Renal pelvis (tissue), 4 donors: Measurements from ENCODE around the gene RANBP3. TPM values are rescaled to one million over a fixed set of nuclear protein-coding genes. Genes with fewer than 3 reads are reported as not detected.
A peak's percentile ranks its signal among the peaks of the same experiment; 100 is the strongest.
"Not testable (repeated sequence)": the region's sequence is repeated elsewhere in the genome, so short reads cannot be mapped to it uniquely, and the experiment has no call there.

Source experiments
- DNase-seq: peaks from one replicate; pipeline ENCODE4 v3.0.0-alpha.2; 2013
- polyA plus RNA-seq, 3 donors: library from polyadenylated mRNA; unstranded; fragments of 120-200 nt; gene quantifications; one replicate each; pipeline ENCODE4 v1.2.1, GENCODE V29; 2013; ENCODE audit not compliant: insufficient read length in 3 of 3

The RANBP3 gene
- polyA plus RNA-seq, 3 donors, result 68.1 to 72.5 (median 68.3) TPM

GRCh38 chr19:5891938-5892771, 85.8 kb downstream of the RANBP3 start:
- no peak for DNase-seq

- DNase-seq, result no peak
These were observed 86.4 kb downstream of the RANBP3 start for GRCh38 chr19:5891572-5891937.

GRCh38 chr19:5890099-5890498, 87.8 kb downstream of the RANBP3 start:
- DNase-seq, result no peak

DNA sequence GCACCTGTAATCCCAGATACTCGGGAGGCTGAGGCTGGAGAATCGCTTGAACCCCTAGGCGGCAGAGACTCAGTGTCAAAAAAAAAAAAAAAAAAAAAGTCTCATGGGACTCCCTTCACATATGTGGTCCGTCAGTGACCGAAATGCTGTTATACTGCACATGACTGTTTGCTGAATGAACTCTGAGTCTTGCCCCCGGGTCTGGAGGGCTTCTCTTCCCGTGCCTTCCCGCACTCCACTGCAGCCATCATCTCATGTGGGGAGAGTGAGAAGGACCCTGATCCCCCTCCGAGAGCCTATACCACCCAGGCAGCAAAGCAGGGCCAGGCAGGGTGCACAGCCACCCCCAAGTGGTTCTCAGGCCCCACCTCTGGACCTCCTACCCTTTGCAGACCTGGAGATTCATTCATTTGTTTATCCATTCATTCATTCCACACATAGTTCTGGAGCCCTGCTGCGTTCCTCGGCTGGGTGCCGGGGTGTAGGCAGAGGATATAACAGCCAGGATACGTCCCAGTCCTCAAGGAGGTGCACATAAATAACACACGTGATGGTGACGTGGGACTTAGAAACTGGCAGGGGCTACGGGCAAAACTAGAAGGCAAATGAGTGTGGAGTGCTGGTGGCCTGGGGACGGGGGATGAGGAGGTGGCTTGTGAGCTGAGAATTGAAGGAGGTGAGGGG, 88.5 kb downstream of the RANBP3 start:
- DNase-seq, result no peak

GRCh38 chr19:5884065-5884811, 93.7 kb downstream of the RANBP3 start:
- not testable (repeated sequence) for DNase-seq

DNA sequence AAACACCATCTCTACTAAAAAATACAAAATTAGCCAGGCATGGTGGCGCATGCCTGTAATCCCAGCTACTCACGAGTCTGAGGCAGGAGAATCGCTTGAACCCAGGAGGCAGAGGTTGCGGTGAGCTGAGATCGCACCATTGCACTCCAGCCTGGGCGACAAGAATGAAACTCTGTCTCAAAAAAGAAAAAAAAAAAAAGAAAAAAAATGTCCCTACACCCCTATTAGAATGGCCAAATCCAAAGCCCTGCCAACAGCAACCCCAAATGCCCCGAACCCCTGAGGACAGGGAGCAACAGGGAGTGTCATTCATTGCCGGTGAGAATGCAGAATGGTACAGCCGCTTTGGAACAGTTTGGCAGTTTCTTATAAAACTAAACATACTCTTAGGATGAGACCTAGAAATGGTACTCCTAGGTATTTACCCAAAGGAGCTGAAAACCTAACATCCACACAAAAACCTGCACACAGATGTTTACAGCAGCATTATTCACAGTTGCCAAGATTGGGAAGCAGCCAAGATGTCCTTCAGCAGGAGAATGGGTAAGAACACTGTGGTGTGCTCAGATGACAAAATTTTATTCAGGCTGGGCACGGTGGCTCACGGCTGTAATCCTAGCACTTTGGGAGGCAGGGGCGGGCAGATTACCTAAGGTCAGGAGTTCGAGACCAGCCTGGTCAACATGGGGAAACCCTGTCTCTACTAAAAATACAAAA, 94.6 kb downstream of the RANBP3 start:
- DNase-seq, result not testable (repeated sequence)

GRCh38 chr19:5882421-5882968, 95.4 kb downstream of the RANBP3 start:
- DNase-seq, result no peak

GRCh38 chr19:5881543-5882299, 96.2 kb downstream of the RANBP3 start:
- no peak for DNase-seq

DNA sequence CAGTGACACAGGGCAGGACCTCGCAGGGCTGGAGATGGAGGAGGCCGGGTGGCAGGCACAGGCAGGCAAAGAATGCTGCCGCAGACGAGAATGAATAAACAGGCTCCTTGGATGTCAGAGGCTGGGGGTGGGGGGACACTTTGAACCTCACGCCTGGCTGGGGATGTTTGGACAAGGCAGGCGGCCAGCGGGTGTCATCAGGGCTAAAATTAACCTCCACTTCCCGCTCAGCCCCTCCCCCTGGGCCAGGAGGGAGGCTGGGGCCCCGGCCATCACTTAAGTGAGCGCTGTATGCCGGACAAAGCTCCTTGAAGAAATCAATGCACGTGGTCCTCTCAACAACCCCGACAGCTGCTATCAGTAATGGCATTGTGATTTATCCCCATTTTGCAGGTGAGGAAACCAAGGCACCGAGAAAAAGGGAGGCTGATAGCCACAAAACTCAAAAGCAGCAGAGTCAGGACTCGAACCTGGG, 97.3 kb downstream of the RANBP3 start:
- DNase-seq, result peak; percentile 62

GRCh38 chr19:5880196-5880595, 97.7 kb downstream of the RANBP3 start:
- no peak for DNase-seq

GRCh38 chr19:5877882-5878281, 100.1 kb downstream of the RANBP3 start:
- DNase-seq, result no peak

GRCh38 chr19:5877427-5877826, 100.5 kb downstream of the RANBP3 start:
- no peak for DNase-seq

DNA sequence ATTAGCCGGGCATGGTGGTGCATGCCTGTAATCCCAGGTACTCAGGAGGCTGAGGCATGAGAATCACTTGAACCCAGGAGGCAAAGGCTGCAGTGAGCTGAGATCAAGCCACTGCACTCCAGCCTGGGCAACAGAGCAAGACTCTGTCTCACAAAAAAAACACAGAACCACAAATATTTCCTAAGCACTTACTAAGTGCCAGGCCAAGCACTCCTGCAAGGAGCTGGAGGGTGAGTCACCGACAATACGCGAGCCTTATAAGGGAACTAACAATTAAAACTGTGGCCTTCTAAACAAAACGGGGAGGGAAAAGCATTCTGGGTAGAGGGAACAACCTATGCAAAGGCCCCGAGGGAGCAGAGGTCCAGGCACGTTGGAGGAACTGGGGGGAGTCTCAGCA, 103.4 kb downstream of the RANBP3 start:
- DNase-seq, result not testable (repeated sequence)

GRCh38 chr19:5873617-5874199, 104.2 kb downstream of the RANBP3 start:
- no peak for DNase-seq

DNA sequence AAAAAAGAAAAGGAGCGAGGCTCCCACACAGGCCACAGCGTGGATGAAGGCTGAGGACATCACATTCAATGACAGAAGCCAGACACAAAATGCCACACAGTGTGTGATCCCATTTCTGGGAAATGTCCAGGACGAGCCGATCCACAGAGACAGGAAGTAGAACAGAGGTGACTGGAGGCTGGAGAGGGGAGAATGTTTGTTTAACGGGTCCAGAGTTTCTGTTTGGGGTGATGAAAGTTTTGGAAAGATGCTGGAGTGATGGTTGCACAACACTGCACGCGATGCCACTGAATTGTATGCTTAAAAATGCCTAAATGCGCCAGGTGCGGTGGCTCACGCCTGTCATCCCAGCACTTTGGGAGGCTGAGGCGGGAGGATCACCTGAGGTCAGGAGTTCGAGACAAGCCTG, 107.0 kb downstream of the RANBP3 start:
- no peak for DNase-seq

DNA sequence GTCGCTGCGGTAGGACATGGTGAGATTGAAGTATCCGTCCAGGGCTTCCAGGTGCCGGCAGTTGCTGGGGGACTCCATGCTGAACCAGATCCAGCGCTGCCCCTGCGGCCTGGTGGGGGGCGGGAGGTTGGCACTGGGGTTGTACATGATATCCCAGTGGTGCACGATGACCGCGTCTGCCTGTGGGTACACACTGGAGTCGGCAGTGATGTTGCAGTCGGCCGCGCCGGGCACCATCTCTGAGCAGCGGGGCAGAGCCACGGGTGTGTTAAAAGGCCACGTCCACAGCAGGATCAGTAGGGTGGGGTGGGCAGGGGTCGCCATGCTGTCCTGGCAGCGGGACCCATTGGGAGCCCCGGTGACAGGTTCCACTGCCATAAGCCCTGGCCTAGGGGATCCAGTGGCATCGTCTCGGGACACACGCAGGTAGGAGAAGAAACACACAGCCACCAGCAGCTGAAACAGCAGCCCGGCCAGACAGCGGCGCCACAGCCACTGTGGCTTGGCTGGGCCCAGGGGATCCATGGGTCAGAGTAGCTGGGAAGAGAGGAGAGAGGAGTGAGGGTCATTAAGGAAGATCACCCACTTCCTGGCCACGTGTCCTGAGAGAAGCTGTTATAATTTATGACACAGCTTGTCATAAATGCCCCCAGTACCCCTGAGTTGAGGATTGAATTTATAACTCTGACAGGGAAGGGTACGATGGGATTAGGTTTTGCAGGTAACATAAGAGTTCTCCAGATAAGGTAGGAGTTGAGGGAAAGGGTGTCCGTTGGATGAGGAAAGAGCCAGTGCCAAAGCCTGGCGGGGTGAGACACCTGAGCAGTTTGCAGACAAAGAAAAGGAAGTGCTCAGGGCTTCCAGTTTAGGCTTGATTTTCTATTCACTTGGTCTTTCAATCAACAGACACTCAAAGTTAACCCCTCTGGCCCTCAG, 110.5 kb downstream of the RANBP3 start:
- DNase-seq, result no peak
